ENCODE results near the gene CIRBP. TPM values are rescaled to one million over a fixed set of nuclear protein-coding genes. Genes with fewer than 3 reads are reported as not detected.

CIRBP gene
- total and polyA plus RNA-seq, 2 of the 13 experiments (the other 11 are each of a cell fraction or from before 2014, with no cell fraction given): 133 to 140 TPM

- TF ChIP-seq CREB1 (IDR thresholded peaks at IDR 0.05) (0 out of 2 replicates have a peak, but pooled peaks have one; percentile 23), CREB1 (CRISPR knock-in tag; IDR thresholded peaks at IDR 0.05) (no peak), MXD1 (CRISPR knock-in tag; IDR thresholded peaks at IDR 0.05) (no peak; the same call in none of the 2 replicates), SNAI1 (CRISPR knock-in tag; IDR thresholded peaks at IDR 0.05; ENCODE audit: borderline replicate concordance) (0 out of 2 replicates have a peak, but pooled peaks have one; percentile 74), BCLAF1 (IDR thresholded peaks at IDR 0.05) (no peak), ZFP82 (CRISPR knock-in tag; IDR thresholded peaks at IDR 0.05; ENCODE audit: borderline replicate concordance) (no peak), FOXM1 (CRISPR knock-in tag; IDR thresholded peaks at IDR 0.05) (no peak), EP300 (IDR thresholded peaks at IDR 0.05; ENCODE audit: low read depth in 2 of 2, low read length in 2 of 2) (peak; percentile 57 to 79; a peak in 2 of 4 replicates), EP300 (CRISPR knock-in tag; IDR thresholded peaks at IDR 0.05; ENCODE audit: borderline replicate concordance) (peak; percentile 81), ARHGAP35 (CRISPR knock-in tag; IDR thresholded peaks at IDR 0.05; ENCODE audit: borderline replicate concordance) (no peak), ZBTB39 (CRISPR knock-in tag; IDR thresholded peaks at IDR 0.05) (peak; percentile 36; the same call in 1 of the 2 replicates), ZNF598 (CRISPR knock-in tag; IDR thresholded peaks at IDR 0.05; ENCODE audit: borderline replicate concordance) (0 out of 2 replicates have a peak, but pooled peaks have one; percentile 27), ZKSCAN8 (CRISPR knock-in tag; IDR thresholded peaks at IDR 0.05; ENCODE audit: borderline replicate concordance) (no peak), ZSCAN25 (CRISPR knock-in tag; IDR thresholded peaks at IDR 0.05) (no peak), ZNF720 (CRISPR knock-in tag; IDR thresholded peaks at IDR 0.05) (no peak), ATF3 (CRISPR knock-in tag; IDR thresholded peaks at IDR 0.05) (peak; percentile 97), GZF1 (CRISPR knock-in tag; IDR thresholded peaks at IDR 0.05) (no peak), ZFYVE20 (CRISPR knock-in tag; IDR thresholded peaks at IDR 0.05; ENCODE audit: borderline replicate concordance, low read depth) (no peak), WIZ (CRISPR knock-in tag; IDR thresholded peaks at IDR 0.05) (0 out of 2 replicates have a peak, but pooled peaks have one; percentile 62), MIER2 (CRISPR knock-in tag; IDR thresholded peaks at IDR 0.05) (peak; percentile 58), ZNF546 (CRISPR knock-in tag; conservative IDR thresholded peaks at IDR 0.05) (no peak; the same call in 1 of the 2 replicates), PPARG (CRISPR knock-in tag; conservative IDR thresholded peaks at IDR 0.05) (peak; percentile 89), ZNF746 (CRISPR knock-in tag; IDR thresholded peaks at IDR 0.05) (peak; percentile 97)
Observed at GRCh38 chr19:1290703-1291651, 21.8 kb downstream of the CIRBP start (continued).

Measured in HepG2 (cell line).